CD14-positive monocyte (primary cell): ENCODE data around the gene ECM1. TPM values are rescaled to one million over a fixed set of nuclear protein-coding genes. Genes with fewer than 3 reads are reported as not detected.

Source experiments
- DNase-seq, 3 donors: peaks; one replicate each; pipeline ENCODE4 v3.0.0-alpha.2; 2011 to 2022
- H2AFZ ChIP-seq: 2 replicates; pipeline ENCODE4 v1.6.0; 2012; ENCODE audit warnings: mild to moderate bottlenecking, low read depth, low read length, inconsistent platforms; ENCODE audit not compliant: insufficient read depth, poor library complexity, severe bottlenecking
- H3K27ac ChIP-seq, 2 donors: 1 replicate in 1 of 2; 2 replicates in 1 of 2; pipeline ENCODE4 v1.5.1; 2012 to 2013; ENCODE audit warnings: low read length in 2 of 2, control low read depth in 1 of 2, inconsistent platforms in 1 of 2, low read depth in 1 of 2, mild to moderate bottlenecking in 1 of 2
- H3K27me3 ChIP-seq, 2 donors: one replicate each; pipeline versions ENCODE4 v1.6.0 to v1.6.1; 2011 to 2013; ENCODE audit warnings: low read length in 2 of 2; ENCODE audit not compliant: control insufficient read depth in 2 of 2, insufficient read depth in 2 of 2
- H3K36me3 ChIP-seq, 2 donors: replicated peaks in 1 of 2; 1 replicate in 1 of 2; 2 replicates in 1 of 2; pipeline versions ENCODE4 v1.5.1 to v1.6.1; 2012 to 2013; ENCODE audit warnings: low read length in 2 of 2, control low read depth in 1 of 2, inconsistent platforms in 1 of 2, mild to moderate bottlenecking in 1 of 2; ENCODE audit not compliant: insufficient read depth in 2 of 2, control insufficient read depth in 1 of 2
- H3K4me1 ChIP-seq, 2 donors: 1 replicate in 1 of 2; 2 replicates in 1 of 2; pipeline versions ENCODE4 v1.5.1 to v1.6.1; 2012 to 2013; ENCODE audit warnings: low read length in 2 of 2, control low read depth in 1 of 2, inconsistent platforms in 1 of 2, mild to moderate bottlenecking in 1 of 2, moderate library complexity in 1 of 2; ENCODE audit not compliant: insufficient read depth in 2 of 2, control insufficient read depth in 1 of 2
- H3K4me2 ChIP-seq: replicated peaks from 2 replicates; pipeline ENCODE3; 2012; ENCODE audit warnings: low read length, moderate library complexity, mild to moderate bottlenecking; ENCODE audit not compliant: poor library complexity, severe bottlenecking; ENCODE audit errors: extremely low read depth
- H3K4me3 ChIP-seq, 3 experiments: fragments of 200-600 bp in 1 of 3; sonication (generic) in 1 of 3; replicated peaks in 1 of 3; 1 replicate in 2 of 3; 2 replicates in 1 of 3; pipeline ENCODE4 v1.5.1; 2011 to 2013; ENCODE audit warnings: low read length in 3 of 3, mild to moderate bottlenecking in 3 of 3, control low read depth in 2 of 3, low read depth in 2 of 3, inconsistent platforms in 1 of 3, moderate library complexity in 1 of 3
- H3K79me2 ChIP-seq: 2 replicates; pipeline ENCODE4 v1.6.0; 2012; ENCODE audit warnings: mild to moderate bottlenecking, control low read depth, inconsistent platforms, low read length, moderate library complexity; ENCODE audit not compliant: insufficient read depth
- H3K9ac ChIP-seq: 2 replicates; pipeline ENCODE4 v1.6.0; 2017; ENCODE audit warnings: low read length, mild to moderate bottlenecking; ENCODE audit not compliant: insufficient read depth, poor library complexity, severe bottlenecking
- H3K9me3 ChIP-seq, 2 donors: replicated peaks in 1 of 2; 1 replicate in 1 of 2; 2 replicates in 1 of 2; pipeline versions ENCODE4 v1.5.1 to v1.6.1; 2012 to 2013; ENCODE audit warnings: low read length in 2 of 2, control low read depth in 1 of 2; ENCODE audit not compliant: control insufficient read depth in 1 of 2, insufficient read depth in 1 of 2
- H4K20me1 ChIP-seq: 2 replicates; pipeline ENCODE4 v1.6.0; 2012; ENCODE audit warnings: mild to moderate bottlenecking, low read length, control low read depth, moderate library complexity; ENCODE audit not compliant: insufficient read depth
- H3K27ac Mint-ChIP-seq, 7 donors: one replicate each; pipeline ENCODE4 v1.8.0; 2020; ENCODE audit warnings: mild to moderate bottlenecking in 7 of 7, mixed read lengths in 7 of 7, moderate library complexity in 6 of 7, inconsistent platforms in 2 of 7
- H3K27me3 Mint-ChIP-seq, 3 donors: one replicate each; pipeline ENCODE4 v1.8.0; 2021 to 2022; ENCODE audit warnings: low read depth in 3 of 3, mild to moderate bottlenecking in 3 of 3, mixed read lengths in 3 of 3, moderate library complexity in 3 of 3, inconsistent platforms in 1 of 3
- H3K36me3 Mint-ChIP-seq, 2 donors: one replicate each; pipeline ENCODE4 v1.8.0; 2020; ENCODE audit warnings: mixed read lengths in 2 of 2, inconsistent platforms in 1 of 2, mild to moderate bottlenecking in 1 of 2
- H3K4me1 Mint-ChIP-seq: one replicate; pipeline ENCODE4 v1.8.0; 2020; ENCODE audit warnings: mild to moderate bottlenecking, mixed read lengths
- H3K4me3 Mint-ChIP-seq, 2 donors: one replicate each; pipeline ENCODE4 v1.8.0; 2020; ENCODE audit warnings: mild to moderate bottlenecking in 2 of 2, mixed read lengths in 2 of 2, moderate library complexity in 1 of 2
- H3K9me3 Mint-ChIP-seq, 7 donors: one replicate each; pipeline ENCODE4 v1.8.0; 2020 to 2022; ENCODE audit warnings: mixed read lengths in 7 of 7, mild to moderate bottlenecking in 6 of 7, moderate library complexity in 6 of 7, inconsistent platforms in 2 of 7
- CTCF ChIP-seq: fragments of 200-600 bp; IDR thresholded peaks from one replicate; pipeline ENCODE4 v1.8.0; 2022; ENCODE audit warnings: antibody characterized with exemption, mild to moderate bottlenecking
- WGBS: methylation state at CpG from one replicate; pipeline ENCODE4 v1.1.5; 2013; ENCODE audit warnings: missing lambda C conversion rate; ENCODE audit not compliant: insufficient coverage; 5-methylcytosine and 5-hydroxymethylcytosine counted together
- intact Hi-C, 2 donors: fragments of 100-400 bp; cut with micrococcal nuclease; formaldehyde crosslinking; loops; one replicate each; pipeline versions ENCODE4 v1.15.0 to v1.15.1; 2023
- polyA plus RNA-seq, 3 donors: library from polyadenylated mRNA; depleted of rRNA in 1 of 3; unstranded in 2 of 3; stranded (reverse) in 1 of 3; fragments of 300-500 nt in 2 of 3; fragments of >200 nt in 1 of 3; fragmentation: Illumina TruSeq in 2 of 3; gene quantifications; 1 replicate in 2 of 3; 2 replicates in 1 of 3; pipeline ENCODE4 v1.2.3, GENCODE V29; 2012 to 2021

ECM1 gene
- polyA plus RNA-seq, 3 donors = 1.0 TPM; not detected in 2

DNA sequence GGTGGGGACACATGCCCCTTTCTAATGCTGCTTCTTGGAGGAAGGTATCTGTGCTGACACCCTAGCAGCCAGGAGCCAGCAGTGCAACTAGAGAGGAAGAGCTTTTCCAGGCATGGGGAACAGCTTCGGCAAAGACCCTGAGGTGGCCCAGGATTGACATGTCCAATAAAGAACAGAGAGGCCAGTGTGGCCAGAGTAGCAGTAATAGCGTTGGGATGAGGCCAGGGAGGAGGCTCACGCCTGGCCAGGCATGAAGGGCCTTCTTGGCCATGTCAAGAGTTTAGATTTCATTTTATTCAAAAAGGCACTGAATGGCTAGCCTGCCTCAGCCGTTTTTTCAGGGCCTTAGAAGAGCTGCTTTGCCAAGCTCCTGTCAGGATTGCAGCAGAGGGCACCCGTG lies 25.0 kb downstream of the ECM1 start:
- Histone ChIP-seq H3K4me2 (no peak overlapping the region), H3K9me3 (no peaks in the 10 kb centered on the region), H2AFZ (no peak overlapping the region), H3K27me3 (no peaks in the 10 kb centered on the region), H3K9ac (no peak overlapping the region), H3K79me2 (no peaks in the 10 kb centered on the region), H3K4me3 (no peak overlapping the region), H3K4me1 (no peaks in the 10 kb centered on the region), H3K36me3 (no peaks in the 10 kb centered on the region), H4K20me1 (no peaks in the 10 kb centered on the region), H3K27ac (no peak overlapping the region)
- intact Hi-C loops = loop anchor here in 1 of 2 donors (5.0 kb wide), 1 partner anchor 66 kb away; no protein-coding TSS in a partner anchor
- peak; percentile 56 for TF ChIP-seq CTCF
- Mint-ChIP-seq H3K27ac (peak overlapping the region in 1 of 7 donors; percentile 34), H3K9me3 (peaks cover 0 to 1% (median 0%) of the 10 kb centered on the region in 7 donors), H3K4me3 (no peak overlapping the region), H3K4me1 (peaks cover 5% of the 10 kb centered on the region), H3K36me3 (no peaks in the 10 kb centered on the region), H3K27me3 (peaks cover 0 to 2% (median 0%) of the 10 kb centered on the region in 3 donors)
- no peak for DNase-seq
- 76% methylated on average over 5 of the region's 5 CpGs for WGBS

DNA sequence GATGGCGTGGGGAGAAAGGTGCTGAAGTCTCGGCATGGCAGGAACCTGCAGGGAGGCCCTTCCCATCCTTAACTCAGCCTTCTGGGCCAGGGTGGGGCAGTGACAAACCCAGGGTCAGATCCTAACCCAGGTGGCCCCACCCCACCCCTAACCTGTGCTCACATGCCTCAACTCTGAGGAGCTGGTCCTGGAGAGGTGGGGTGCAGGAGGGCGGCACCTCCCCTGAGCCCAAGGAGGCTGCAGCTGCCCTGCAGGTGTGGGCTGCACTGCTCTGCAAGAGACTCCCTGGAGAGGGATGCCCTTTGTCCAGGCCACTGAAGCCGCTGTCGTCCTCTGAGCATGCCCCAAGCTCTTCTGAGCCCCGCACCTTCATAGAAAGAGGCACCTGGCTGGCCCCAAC lies 26.1 kb downstream of the ECM1 start:
- no peak for DNase-seq

More for the DNA sequence above, 26.1 kb downstream of the ECM1 start:
- peaks cover 0 to 1% (median 0%) of the 10 kb centered on the region in 7 donors for H3K9me3 Mint-ChIP-seq
- 98% methylated on average over 4 of the region's 6 CpGs for WGBS
- Histone ChIP-seq H3K27me3 (no peaks in the 10 kb centered on the region), H3K36me3 (no peaks in the 10 kb centered on the region), H3K79me2 (no peaks in the 10 kb centered on the region), H3K9ac (no peak overlapping the region), H3K4me3 (no peak overlapping the region), H3K9me3 (no peaks in the 10 kb centered on the region), H2AFZ (no peak overlapping the region), H4K20me1 (no peaks in the 10 kb centered on the region), H3K4me2 (no peak overlapping the region), H3K4me1 (no peaks in the 10 kb centered on the region), H3K27ac (no peak overlapping the region)
- peaks cover 0 to 2% (median 0%) of the 10 kb centered on the region in 3 donors for H3K27me3 Mint-ChIP-seq
- peaks cover 9% of the 10 kb centered on the region for H3K4me1 Mint-ChIP-seq
- H3K27ac Mint-ChIP-seq = no peak overlapping the region
- no peaks in the 10 kb centered on the region for H3K36me3 Mint-ChIP-seq
- intact Hi-C loops = loop anchor here in 1 of 2 donors (5.0 kb wide), 1 partner anchor 67 kb away; no protein-coding TSS in a partner anchor
- TF ChIP-seq CTCF = no peak
- no peak overlapping the region for H3K4me3 Mint-ChIP-seq
